GM18526 (cell line): ENCODE results near the gene SYTL1.

ENCODE experiments used
- POLR2A ChIP-seq: IDR thresholded peaks from 3 replicates; pipeline ENCODE4 v1.6.1; 2011; ENCODE audit not compliant: insufficient read length; ENCODE audit errors: extremely low read depth

The SYTL1 gene

GRCh38 chr1:27306892-27307761, 34.7 kb upstream of the SYTL1 start:
- no peak for TF ChIP-seq POLR2A

DNA sequence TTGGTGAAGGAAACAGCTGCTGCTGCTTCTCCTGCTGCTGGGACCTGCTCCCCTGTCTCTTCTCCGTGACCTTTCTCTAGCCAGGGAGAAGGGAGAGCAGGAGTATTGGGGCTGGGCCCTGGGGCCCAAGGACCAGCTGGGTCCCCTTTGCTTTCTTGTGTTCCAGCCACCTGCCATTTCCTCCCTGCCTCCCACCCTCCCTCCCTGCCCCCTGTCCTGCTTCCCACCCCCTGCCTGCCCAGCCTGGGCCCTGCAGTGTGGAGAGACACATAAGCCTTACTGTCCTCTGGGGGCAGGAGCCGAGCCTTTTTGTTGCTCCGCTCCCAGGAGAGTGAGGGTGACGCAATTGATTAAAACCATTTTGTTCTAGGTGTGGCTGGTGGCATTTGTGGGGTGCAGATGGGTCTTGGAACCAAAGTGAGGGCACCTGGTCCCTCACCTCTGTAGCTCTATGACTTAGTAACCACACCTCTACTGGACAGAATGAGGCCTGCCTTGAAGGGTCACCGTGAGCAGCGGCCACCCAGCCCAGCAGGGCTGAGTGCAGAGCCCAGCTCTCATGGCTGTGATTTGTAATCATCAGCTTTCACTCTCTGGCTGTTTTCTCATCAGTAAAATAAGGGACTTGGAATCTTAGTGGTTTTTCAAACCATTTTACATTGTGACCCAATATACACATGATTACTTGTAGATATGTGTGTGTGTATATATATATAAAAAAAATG, 33.8 kb upstream of the SYTL1 start:
- TF ChIP-seq POLR2A = no peak

DNA sequence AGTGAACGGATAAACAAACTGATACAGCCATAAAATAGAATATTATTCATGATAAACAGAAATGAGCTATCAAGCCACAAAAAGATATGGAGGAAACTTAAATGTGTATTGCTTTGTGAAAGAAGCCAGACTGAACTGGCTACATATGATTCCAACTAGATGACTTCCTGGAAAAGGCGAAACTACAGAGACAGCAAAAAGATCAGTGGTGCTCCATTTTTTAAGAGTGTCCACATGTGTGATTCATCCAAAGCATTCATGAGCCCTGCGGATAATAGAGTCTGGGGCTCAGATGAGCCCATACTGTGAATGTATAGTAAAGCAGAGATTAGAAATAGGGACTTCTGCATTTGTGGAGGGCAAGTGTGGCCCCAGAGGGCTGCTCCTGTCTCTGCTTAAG, 27.7 kb upstream of the SYTL1 start:
- TF ChIP-seq POLR2A = no peak

- TF ChIP-seq POLR2A = no peak
These were observed 27.1 kb upstream of the SYTL1 start for GRCh38 chr1:27314737-27315136.

DNA sequence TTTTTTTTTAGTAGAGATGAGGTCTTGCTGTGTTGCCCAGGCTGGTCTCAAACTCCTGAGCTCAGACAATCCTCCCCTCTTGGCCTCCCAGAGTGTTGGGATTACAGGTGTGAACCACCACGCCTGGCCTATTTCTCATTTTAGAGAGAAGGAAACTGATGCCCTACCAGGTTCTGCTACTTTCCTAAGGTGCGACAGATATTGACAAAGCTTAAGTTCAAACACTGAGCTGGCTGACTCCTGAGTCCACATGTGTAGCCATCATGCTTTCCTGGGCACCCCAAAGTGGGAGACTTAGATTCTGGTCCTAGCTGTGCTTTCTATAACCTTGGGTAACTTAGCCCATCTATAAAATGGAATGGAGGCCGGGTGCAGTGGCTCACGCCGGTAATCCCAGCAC, 25.0 kb upstream of the SYTL1 start:
- no peak for TF ChIP-seq POLR2A

- no peak for TF ChIP-seq POLR2A
These were observed 23.7 kb upstream of the SYTL1 start for GRCh38 chr1:27318136-27318535.

DNA sequence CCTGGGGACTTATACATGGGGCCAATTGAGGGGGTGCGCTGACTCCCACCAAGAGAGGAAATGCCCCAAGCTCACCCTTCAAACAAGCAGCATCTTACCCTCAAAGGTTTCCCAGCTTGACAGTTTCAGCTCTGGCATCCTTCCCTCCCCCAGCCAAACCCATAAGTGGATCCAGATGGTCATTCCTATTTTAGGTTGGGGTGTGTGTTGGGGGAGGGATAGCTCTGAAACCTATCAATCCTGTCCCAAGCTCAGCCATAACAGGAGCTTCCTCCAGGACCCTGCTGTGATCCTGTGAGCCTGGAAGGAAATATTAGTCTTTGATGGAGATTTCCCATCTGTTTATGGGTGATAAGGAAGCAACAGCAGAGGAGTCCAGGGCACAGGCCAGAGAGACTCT, 23.2 kb upstream of the SYTL1 start:
- TF ChIP-seq POLR2A = no peak

GRCh38 chr1:27321813-27322568, 19.8 kb upstream of the SYTL1 start, which contains the start of gene TMEM222:
Gene TMEM222 (plus strand): TSS chr1:27322163. CDS start chr1:27322198, 35 bp downstream.
- peak; percentile 81 for TF ChIP-seq POLR2A

DNA sequence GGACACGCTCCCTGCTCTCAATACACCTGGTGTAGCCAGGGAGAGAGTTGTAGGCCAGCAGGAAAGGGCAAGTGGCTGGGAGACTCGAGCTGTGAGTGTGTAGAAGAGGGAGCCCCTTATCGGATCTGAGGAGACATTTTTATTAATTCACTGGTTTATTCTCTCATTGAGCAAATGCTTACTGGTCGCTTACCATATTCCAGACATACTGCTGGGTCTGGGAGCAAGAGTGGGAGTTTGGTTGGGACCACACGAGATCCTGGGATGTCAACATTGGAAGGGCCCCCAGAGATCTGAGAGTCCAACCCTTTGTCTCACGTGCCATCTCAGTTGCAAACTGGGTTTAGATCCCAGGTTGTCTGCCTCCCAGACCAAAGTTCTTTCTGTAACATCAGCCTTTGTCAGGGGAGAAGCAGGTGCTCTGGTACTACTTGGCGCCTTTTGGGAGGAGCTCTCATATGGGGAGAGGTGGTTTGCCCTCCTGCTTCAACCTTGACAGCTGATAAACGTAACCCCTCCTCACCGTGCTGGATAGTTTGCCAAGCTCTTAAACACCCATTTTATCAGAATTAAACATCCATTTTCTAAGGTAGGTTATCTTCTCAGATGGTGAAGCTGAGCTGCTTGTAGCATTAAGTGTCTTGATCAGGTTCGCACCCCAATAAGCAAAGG, 19.1 kb upstream of the SYTL1 start:
- TF ChIP-seq POLR2A = no peak

- no peak for TF ChIP-seq POLR2A
These were observed 16.5 kb upstream of the SYTL1 start for GRCh38 chr1:27325286-27325685.

DNA sequence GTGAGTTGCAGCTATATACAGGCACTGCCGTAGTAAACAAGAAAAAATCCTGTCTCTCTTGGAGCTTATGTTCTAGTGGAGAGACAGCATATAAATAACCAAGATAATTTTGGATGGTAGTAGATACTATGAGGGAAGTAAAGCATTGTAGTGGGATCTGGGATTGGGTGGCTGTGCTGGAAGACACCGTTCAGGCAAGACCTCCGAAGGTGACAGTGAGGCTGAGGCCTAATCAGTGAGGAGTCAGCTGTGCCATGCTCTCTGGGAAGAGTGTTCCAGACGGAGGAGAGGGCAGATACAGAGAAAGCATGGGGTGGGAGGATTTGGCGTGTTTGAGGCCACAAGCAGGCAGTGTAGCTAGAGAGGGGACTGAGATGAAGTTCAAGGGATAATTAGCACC, 13.9 kb upstream of the SYTL1 start:
- TF ChIP-seq POLR2A = no peak

DNA sequence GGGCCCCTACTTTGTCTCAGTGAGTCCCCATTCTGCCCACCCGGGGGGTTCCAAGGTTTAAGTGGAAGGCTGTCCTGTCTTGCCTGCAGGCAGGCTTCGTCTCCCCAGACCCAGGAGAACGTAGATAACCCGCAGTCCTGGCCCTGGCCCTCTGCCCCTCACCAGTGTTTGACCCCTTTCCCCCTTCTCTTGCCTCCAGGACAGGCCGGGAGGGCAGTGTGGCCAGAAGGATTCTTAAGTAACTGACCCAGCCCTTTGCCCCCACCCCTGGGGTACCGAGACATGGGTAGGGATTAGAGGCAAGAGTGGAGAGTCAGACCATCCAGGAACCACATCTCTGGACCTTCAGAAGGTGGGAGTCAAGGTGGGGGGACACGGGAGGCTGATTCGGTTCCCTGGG, 11.0 kb upstream of the SYTL1 start:
- TF ChIP-seq POLR2A = no peak

- TF ChIP-seq POLR2A = no peak
These were observed 10.4 kb upstream of the SYTL1 start for GRCh38 chr1:27331426-27331825.

DNA sequence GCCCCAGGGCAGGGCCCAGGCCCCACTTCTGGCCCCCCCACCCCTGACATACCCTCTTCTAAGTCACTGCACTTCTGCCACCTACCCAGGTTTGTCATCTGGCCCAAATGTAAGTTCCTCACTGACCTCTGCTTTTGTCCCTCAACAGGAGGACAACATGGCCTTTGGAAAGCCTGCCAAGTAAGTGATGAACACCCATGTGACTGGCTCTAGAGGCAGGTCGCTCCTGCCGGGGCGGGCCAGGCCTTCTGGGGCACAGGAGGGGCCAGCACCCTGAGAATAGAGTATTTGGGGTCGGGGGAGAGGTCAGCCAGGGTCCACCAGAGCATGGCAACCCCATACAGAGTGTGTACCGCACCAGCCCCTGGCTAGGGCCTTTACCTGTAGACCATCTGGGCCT, 9.9 kb upstream of the SYTL1 start:
- TF ChIP-seq POLR2A = no peak
